Cardiac fibroblast (primary cell): ENCODE data around the gene SLC22A23.

Experiments used
- DNase-seq, 2 donors: peaks; one replicate each; pipeline versions ENCODE4 v3.0.0 to v3.0.0-alpha.2; 2010; ENCODE audit warnings: low read depth in 2 of 2
- H3K4me3 ChIP-seq, 2 donors: replicated peaks in 1 of 2; 1 replicate in 1 of 2; 2 replicates in 1 of 2; pipeline ENCODE4 v1.5.1; 2011; ENCODE audit warnings: low read depth in 2 of 2, low read length in 2 of 2, mild to moderate bottlenecking in 2 of 2, moderate library complexity in 1 of 2
- CTCF ChIP-seq: IDR thresholded peaks from one replicate; pipeline ENCODE4 v1.5.1; 2011; ENCODE audit warnings: low read depth, mild to moderate bottlenecking, low read length, inconsistent platforms

Gene SLC22A23

GRCh38 chr6:3297006-3297405 is 159.8 kb downstream of the SLC22A23 start:
- no peak for DNase-seq
- TF ChIP-seq CTCF = no peak
- H3K4me3 ChIP-seq = no peak overlapping the region

DNA sequence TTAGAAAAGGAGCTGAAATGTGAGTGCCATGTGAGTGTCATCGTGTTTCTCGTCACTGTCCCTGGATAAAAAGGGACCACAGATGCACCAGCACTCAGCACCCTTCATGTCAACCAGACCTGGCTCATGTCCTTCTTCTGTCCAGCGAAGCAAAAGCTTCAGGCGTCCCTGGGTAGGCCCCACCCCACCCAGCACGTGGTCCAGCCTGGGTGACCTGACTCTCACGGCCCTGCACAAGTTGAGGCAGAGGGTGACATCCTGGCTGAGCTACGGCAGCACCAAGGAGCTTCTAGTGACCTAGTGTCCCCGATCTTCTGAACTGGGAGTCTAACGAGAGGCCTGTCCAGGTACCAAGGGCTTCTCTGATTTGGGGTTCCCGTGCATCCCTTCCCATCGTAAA is 160.3 kb downstream of the SLC22A23 start:
- no peak for DNase-seq
- no peak overlapping the region for H3K4me3 ChIP-seq
- TF ChIP-seq CTCF = no peak

GRCh38 chr6:3296078-3296477 is 160.8 kb downstream of the SLC22A23 start:
- TF ChIP-seq CTCF = no peak
- H3K4me3 ChIP-seq = no peak overlapping the region
- no peak for DNase-seq

- DNase-seq = no peak
- TF ChIP-seq CTCF = no peak
- no peak overlapping the region for H3K4me3 ChIP-seq
Observed at GRCh38 chr6:3294921-3295871, 161.7 kb downstream of the SLC22A23 start.

DNA sequence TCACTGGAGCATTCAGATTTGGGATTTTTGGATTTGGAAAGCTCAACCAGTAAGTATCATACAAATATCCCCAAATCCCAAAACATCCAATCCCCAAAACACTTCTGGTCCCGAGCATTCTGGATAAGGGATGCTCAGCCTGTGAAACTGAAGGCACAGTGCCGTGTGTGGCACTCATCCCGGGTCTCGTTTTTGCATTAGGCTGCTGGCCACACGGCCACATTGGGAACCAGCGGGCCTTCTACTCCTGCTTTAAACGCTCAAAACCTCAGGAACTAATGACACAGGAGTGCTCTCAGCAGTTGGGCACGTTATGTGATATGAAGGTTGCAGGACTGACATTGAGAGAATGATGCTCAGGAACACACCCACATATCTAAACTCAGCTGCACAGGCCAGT is 162.5 kb downstream of the SLC22A23 start:
- DNase-seq = no peak
- no peak for TF ChIP-seq CTCF
- no peak overlapping the region for H3K4me3 ChIP-seq

GRCh38 chr6:3293271-3294155 is 163.3 kb downstream of the SLC22A23 start:
- TF ChIP-seq CTCF = no peak
- H3K4me3 ChIP-seq = no peak overlapping the region
- no peak for DNase-seq
